ENCODE data around the gene GSTO1. TPM values are rescaled to one million over a fixed set of nuclear protein-coding genes. Genes with fewer than 3 reads are reported as not detected.

The GSTO1 gene
- total and polyA plus RNA-seq, 9 of the 15 experiments (the other 6 are each of a cell fraction or from before 2014, with no cell fraction given), result 136 to 592 (median 237) TPM

DNA sequence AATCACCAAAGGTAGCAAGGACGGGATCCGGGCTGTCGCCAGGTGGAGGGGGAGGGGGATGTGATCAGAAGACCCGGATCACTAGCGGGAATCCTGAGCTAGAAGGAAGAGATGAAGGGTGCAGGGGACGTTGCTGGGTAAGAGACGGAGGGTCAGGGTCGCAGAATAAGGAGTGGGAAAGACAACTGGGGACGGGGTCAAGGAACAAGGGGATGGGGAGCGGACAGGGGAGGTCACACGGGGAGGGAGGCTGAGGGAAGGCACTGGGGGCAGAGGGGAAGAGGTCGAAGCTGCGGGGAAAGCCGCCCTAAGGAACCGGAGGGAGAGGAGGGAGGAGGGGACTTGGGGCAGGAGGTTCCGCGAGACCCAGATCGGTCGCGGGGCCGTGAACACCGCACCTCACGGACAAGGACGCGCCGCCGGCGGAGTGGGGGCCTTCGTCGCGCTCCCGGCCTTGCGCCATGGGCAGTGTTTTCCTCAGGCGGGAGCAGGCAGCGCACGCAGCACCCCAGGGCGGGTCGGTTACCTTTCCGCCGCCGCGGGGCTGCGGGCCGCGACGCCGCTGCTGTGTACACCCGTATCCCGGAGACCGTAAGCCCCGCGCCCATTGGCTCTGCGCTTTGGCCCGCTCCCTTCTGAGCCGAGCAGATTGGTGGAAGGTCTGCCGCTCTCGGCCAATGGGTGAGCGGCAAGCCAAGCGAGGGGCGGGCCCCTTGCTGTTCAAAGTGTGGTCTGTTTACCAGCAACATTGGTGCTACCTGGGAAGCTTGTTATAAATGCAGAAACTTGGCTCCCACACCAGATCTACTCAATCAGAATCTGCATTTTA lies 22.7 kb upstream of the GSTO1 start, which contains the start of gene CFAP43 (continued):
- TF ChIP-seq, protein P1, sequence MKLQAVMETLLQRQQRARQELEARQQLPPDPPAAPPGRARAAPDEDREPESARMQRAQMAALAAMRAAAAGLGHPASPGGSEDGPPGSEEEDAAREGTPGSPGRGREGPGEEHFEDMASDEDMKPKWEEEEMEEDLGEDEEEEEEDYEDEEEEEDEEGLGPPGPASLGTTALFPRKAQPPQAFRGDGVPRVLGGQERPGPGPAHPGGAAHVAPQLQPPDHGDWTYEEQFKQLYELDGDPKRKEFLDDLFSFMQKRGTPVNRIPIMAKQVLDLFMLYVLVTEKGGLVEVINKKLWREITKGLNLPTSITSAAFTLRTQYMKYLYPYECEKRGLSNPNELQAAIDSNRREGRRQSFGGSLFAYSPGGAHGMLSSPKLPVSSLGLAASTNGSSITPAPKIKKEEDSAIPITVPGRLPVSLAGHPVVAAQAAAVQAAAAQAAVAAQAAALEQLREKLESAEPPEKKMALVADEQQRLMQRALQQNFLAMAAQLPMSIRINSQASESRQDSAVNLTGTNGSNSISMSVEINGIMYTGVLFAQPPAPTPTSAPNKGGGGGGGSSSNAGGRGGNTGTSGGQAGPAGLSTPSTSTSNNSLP (IDR thresholded peaks at IDR 0.05; ENCODE audit: borderline replicate concordance, low read depth, low read length), result no peak
- TF ChIP-seq C11orf30 (IDR thresholded peaks at IDR 0.05; ENCODE audit: low read depth), result peak; percentile 45
- no peak for TF ChIP-seq NBN (IDR thresholded peaks at IDR 0.05; ENCODE audit: low read depth)
- TF ChIP-seq, protein P2, sequence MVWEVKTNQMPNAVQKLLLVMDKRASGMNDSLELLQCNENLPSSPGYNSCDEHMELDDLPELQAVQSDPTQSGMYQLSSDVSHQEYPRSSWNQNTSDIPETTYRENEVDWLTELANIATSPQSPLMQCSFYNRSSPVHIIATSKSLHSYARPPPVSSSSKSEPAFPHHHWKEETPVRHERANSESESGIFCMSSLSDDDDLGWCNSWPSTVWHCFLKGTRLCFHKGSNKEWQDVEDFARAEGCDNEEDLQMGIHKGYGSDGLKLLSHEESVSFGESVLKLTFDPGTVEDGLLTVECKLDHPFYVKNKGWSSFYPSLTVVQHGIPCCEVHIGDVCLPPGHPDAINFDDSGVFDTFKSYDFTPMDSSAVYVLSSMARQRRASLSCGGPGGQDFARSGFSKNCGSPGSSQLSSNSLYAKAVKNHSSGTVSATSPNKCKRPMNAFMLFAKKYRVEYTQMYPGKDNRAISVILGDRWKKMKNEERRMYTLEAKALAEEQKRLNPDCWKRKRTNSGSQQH (CRISPR knock-in tag; IDR thresholded peaks at IDR 0.05), result no peak
- TF ChIP-seq PRPF4 (IDR thresholded peaks at IDR 0.05; ENCODE audit: insufficient read depth, low read depth, low read length, poor library complexity, severe bottlenecking), result no peak
- peak; percentile 36 to 49; a peak in 2 of 4 replicates for TF ChIP-seq MAZ (CRISPR knock-in tag; conservative IDR thresholded peaks at IDR 0.05 in 1 of 2, IDR thresholded peaks at IDR 0.05 in 1 of 2)
- no peak for TF ChIP-seq ZNF780A (CRISPR knock-in tag; IDR thresholded peaks at IDR 0.05)
- no peak for TF ChIP-seq SAFB2 (IDR thresholded peaks at IDR 0.05; ENCODE audit: borderline replicate concordance, low read depth, low read length, severe bottlenecking)
- TF ChIP-seq, protein P3, sequence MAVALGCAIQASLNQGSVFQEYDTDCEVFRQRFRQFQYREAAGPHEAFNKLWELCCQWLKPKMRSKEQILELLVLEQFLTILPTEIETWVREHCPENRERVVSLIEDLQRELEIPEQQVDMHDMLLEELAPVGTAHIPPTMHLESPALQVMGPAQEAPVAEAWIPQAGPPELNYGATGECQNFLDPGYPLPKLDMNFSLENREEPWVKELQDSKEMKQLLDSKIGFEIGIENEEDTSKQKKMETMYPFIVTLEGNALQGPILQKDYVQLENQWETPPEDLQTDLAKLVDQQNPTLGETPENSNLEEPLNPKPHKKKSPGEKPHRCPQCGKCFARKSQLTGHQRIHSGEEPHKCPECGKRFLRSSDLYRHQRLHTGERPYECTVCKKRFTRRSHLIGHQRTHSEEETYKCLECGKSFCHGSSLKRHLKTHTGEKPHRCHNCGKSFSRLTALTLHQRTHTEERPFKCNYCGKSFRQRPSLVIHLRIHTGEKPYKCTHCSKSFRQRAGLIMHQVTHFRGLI (CRISPR knock-in tag; IDR thresholded peaks at IDR 0.05), result no peak
- no peak for TF ChIP-seq TCF7 (IDR thresholded peaks at IDR 0.05; ENCODE audit: borderline replicate concordance)
- no peak for TF ChIP-seq MYNN (IDR thresholded peaks at IDR 0.05)
- TF ChIP-seq MYNN (CRISPR knock-in tag; IDR thresholded peaks at IDR 0.05), result no peak
- TF ChIP-seq, protein P4, sequence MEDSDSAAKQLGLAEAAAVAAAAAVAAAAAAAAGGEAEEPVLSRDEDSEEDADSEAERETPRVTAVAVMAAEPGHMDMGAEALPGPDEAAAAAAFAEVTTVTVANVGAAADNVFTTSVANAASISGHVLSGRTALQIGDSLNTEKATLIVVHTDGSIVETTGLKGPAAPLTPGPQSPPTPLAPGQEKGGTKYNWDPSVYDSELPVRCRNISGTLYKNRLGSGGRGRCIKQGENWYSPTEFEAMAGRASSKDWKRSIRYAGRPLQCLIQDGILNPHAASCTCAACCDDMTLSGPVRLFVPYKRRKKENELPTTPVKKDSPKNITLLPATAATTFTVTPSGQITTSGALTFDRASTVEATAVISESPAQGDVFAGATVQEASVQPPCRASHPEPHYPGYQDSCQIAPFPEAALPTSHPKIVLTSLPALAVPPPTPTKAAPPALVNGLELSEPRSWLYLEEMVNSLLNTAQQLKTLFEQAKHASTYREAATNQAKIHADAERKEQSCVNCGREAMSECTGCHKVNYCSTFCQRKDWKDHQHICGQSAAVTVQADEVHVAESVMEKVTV (CRISPR knock-in tag; IDR thresholded peaks at IDR 0.05), result no peak
- no peak for TF ChIP-seq KLF13 (tag; IDR thresholded peaks at IDR 0.05; ENCODE audit: borderline replicate concordance, low read depth)
- TF ChIP-seq TSC22D4 (tag; IDR thresholded peaks at IDR 0.05), result no peak
- TF ChIP-seq, protein P5, sequence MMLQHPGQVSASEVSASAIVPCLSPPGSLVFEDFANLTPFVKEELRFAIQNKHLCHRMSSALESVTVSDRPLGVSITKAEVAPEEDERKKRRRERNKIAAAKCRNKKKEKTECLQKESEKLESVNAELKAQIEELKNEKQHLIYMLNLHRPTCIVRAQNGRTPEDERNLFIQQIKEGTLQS (IDR thresholded peaks at IDR 0.05), result no peak
- TF ChIP-seq, protein P5 (CRISPR knock-in tag; conservative IDR thresholded peaks at IDR 0.05), result no peak
- TF ChIP-seq TBP (optimal IDR thresholded peaks at IDR 0.05; ENCODE audit: low read depth, low read length), result no peak
